Central memory CD4-positive, alpha-beta T cell (primary cell): ENCODE data around the gene EHMT2.

ENCODE experiments used
- DNase-seq: peaks from one replicate; pipeline ENCODE4 v3.0.0; 2022

EHMT2 gene

DNA sequence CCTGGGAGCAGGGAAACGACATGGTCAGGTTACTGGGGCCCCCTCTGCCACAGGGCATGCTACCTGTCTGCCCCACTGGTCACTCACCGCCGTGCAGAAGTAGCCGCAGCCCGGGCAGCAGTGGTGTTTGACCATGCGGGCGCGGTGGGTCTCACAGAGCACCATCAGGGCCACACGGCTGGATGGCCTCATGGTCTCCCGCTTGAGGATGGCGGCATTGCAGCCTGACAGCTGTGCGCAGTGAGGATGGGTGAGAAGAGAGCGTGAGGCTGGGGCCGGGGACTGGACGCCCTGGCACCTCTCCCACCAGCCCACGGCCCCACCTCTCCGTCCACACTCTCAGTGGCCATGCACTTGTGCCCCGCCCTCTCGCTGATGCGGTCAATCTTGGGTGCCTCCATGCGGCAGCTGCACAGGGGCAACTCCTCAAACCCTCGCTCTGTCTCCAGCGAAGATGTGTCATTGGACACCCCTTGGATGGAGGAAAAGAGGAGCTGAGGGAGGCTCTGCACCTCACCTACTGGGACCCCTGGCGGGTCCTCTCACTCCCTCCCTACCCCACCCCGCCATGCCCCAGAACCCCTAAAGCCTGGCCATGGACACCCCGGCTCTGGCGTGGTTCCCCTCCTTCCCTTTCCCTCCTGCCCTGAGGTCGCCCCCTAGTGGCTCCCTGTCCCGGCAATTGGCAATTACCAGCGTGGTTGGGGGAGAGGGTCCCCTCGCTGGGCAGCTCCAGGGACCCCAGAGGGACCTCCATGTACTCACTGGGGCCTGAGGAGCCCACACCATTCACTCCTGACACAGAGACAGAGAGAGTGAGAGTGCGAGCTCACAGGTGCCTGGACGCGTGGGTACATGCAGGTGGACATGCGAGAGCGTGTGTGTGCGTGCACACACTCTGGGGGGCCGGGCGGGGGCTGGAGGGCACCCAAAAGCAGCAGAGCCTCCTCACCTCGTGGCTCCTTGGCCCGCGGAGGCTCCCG is 8.9 kb downstream of the EHMT2 start:
- DNase-seq: peak; percentile 35

DNA sequence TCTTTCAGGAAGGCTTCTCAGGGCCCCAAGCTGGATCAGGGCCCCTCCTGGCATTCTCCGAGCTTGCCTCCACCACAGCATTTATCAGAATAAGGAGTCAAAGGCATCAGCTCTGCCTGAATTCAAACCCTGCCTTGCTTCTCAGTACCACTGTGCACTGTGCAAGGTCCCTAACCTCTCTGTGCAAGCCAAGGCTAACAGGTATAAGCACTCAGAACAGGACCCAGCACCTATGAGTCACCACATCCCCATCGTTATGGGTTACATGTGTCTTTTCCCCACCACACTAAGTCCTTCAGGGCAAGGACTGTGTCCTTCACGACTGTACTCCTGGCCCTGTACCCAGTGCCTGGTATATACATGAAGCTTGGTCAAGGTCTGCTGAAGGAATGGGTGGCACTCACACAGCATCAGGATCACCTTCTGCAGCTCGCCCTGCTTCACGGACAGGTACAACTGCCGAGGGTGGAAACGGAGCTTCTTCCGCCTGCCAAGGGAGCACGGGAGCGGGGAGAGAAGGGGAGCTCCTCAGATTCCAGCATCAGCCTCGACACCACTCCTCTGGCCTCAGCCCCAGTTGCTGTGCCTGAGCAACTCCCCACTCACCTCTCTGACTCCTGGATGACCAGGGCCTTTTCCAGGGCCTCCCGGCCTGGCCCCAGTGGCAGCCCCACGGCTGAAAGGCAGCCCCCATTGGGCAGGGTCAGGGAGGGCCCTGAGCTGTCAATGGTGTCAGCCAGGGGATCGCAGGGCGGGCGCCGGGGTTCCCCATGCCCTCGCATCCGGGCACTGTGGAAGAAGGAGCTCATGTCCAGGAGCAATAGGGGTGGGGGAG is 10.1 kb downstream of the EHMT2 start:
- no peak for DNase-seq

DNA sequence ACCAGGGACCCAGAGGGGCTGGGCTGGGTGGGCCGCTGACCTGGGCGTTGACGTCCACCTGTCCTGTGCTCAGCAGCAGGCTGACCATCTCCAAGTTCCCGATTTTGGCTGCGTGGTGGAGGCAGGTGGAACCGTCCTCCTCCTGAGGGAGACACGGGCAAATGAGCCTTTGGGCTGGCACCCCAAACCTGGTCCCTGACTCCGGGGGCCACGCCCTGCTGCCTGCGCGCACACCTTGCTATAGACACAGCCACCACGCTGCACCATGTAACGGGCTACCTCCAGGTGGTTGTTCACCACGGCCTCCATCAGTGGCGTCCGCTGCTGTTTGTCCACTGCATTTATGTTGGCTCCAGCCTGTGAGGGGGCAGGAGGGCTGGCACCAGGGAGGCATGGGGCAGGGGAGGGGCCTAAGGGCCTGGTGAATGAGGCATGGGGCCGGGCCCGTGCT is 10.9 kb downstream of the EHMT2 start:
- DNase-seq: no peak

DNA sequence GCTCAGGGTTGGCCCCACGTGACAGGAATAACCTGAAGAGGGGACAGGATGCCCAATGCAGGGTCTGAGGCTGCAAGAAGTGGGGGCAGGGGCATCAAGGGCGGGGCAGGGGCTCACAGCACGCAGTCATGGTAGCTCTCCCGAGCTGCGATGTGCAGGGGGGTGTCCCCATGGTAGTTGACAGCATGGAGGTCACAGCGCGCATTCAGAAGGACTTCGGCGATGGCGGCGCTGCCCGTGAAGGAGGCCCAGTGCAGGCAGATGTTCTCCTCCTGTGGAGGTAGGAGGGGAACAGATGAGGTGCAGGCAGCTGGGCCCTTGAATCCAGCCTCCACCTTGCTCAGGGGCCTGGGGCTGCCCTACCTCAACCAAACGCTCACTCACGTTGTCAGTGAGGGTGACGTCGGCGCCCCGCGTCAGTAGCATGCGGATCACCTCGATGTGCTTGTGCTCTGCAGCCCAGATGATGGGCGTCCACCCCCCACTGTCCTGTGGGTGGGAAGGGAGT is 12.9 kb downstream of the EHMT2 start:
- no peak for DNase-seq

DNA sequence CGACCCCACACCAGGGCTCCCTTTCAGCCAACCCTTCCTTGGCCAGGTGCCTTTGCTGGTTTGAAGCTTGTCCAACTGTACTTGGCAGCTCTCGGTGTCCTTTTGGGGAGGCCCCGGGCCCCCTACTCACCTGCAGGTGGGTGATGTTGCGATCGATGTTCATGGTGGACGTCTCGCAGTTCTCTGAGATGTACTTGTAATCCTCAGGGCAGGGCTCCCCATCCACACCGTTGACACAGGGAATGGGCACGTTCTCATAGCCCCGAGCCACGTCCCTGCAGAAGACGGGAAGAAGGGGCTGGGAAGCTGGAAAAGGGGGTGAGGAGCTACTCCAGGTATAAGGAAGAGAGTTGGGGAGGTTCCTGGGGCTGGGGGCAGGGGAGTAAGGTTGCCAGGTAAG is 13.8 kb downstream of the EHMT2 start:
- no peak for DNase-seq

DNA sequence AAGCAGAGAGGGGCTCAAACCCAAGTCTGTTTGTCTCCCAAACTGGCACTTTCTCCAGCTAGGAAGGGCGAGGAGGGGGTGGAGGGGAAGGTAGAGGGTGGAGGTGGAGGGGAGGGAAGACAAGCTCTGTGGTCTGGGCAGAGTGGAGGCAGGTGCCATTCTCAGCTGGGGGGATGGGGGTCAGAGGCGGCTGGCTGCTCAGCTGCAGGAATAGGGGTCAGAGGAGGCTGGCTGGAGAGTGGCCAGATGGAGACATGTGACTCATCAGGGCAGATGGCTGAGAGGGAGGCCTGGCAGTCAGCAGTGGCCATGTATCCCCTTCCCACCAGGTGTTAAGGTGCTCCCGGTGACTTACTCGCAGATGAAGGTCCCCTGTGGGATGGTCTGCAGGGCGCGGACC is 15.2 kb downstream of the EHMT2 start:
- no peak for DNase-seq

DNA sequence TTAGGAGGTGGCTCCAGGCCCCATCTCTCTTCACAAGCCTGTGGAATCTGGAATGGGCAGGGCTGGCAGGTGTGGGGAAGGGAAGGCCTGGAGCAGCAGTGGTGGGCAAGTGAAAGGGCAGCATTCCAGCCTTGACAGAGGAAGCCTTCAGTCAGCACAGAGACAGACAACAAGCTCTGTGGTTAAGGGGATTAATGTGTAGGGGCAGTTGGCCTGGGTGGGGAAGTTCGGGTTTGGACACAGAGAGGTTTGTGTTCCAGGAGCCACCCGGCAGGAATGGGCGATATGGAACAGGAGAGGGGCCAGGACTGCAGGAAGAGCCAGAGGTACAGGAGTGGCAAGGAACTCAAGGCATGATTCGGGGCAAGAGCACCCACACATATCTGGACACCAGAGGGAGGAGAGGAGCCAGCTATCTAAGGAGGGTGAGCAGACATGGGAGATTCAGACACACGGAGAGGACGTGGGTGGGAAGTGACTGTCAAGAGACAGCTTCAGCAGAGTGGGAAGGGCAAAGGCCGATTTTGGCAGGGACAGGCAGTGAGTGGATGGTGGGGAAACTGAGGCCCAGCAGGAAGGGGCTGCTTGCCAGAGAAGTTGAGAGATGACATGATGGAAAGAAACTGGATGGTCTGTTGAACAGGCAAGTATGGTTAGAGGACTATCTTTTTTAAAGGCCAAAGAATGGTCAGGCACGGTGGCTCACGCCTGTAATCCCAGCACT is 16.2 kb downstream of the EHMT2 start:
- DNase-seq: no peak

DNA sequence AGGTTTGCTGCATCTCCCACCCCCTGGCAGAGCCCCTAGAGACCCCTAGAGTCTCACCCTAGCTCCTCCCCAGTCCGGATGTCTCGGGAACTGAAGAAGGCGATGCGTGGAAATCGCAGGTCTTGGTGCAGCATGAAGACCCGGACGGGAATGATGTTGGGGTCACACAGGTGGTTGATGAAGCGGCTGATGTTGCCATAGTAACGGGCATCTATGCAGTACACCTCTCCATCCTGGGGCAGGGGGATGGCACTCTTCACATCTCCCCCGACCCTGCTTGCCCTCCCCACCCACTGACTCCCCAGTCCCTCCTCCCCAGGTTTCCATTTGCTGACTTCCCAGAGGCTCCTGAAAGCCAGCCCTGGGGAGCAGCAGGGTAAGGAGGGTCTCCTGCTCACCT is 16.9 kb downstream of the EHMT2 start:
- no peak for DNase-seq

DNA sequence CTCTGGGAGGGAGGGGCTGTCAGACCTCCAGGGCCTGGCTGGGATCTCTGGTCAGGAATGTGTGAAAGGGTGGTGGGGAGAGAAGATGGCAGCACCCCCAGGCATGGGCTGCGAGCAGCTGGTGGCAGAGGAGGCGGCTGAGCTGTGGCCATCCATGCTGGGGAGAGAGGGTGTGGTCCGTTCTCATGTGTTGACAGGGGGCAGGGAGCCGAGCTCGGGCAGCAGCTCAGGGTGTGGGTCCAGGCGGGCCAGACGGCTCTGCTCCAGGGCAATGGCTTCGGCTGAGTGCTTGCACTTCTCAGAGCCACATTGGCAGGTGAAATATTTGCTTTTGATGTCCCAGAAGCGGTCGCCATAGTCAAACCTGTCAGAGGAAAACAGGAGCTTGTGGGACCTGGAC is 17.6 kb downstream of the EHMT2 start:
- no peak for DNase-seq

DNA sequence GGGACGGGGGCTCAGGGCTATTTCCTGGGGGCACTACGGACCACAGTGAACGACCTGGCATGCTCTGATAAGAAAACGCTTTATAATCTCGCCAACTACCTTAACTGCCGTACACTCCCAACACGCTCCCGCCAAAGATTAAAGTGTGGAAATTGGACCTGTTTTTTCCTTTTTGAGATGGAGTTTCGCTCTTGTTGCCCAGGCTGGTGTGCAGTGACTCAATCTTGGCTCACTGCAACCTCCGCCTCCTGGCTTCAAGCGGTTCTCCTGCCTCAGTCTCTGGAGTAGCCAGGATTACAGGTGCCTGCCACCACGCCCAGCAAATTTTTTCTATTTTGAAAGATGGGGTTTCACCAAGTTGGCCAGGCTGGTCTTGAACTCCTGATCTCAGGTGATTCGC is 18.4 kb downstream of the EHMT2 start:
- DNase-seq: no peak

DNA sequence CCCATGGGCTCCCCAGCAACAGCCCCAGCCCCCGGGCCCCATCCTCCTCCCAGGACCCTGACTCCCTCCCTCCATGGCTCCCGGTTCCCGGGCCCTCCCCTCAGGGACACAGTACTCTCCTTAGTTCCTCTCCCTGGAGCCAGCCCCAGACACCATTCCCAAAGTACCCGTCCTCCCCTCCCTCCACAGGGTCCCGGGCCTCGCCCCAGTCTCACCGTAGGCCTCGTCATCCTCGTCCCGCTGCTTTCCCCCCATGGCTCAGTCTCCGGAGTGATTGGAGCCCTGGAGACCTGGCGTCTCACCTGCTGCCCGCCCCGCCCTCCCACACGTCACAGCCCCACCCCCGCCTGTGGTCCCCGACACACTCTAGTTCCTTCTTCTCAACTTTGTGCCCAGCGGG is 18.8 kb downstream of the EHMT2 start, which contains the start of gene SLC44A4:
TSS of gene SLC44A4 (minus strand) at position 272 of the 400 bp plus-strand sequence. CDS start at position 255, 17 bp downstream.
- no peak for DNase-seq

DNA sequence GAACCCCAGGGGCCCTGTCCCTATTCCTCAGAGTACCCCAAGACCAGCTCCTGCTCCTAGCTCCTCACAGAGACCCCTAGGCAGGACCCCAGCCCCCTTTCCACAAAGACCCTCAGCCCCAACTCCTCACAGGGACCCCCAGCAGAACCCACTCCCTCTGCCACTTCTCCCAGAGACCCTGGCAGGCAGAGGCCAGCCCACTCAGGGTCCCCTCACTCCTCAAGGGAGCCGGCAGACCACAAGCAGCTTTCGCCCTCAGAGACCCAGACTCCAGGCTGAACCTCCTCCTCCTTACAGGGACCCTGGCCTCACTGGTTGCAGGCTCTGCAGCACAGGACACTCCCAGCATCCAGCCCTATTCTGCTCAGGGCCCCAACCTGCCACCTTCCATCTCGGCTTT is 19.3 kb downstream of the EHMT2 start:
- no peak for DNase-seq

DNA sequence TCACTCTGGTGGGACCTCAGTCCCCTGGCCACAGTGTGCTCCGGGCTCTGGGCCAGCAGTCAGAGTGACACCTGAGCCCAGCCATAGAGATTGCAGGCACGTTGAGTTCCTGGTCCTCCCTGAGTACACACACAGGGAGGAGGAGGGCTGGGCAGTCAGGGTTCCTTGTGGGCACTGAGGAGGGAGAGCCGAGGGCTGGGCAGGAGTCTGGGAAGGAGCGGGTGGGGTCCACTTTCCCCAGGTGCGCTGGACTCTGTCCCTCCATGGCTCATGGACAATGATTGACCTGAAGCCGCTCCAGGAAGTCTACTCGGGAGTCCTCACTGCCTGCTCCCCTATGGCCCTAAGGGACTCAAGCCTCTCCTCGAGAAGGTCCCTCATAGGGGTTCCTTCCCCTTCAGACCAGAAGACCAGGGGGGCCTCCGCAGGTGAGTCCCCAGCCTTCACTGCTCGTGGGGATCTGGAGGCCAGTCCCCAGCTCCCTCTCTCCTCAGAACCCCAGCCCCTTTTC is 19.8 kb downstream of the EHMT2 start:
- no peak for DNase-seq

DNA sequence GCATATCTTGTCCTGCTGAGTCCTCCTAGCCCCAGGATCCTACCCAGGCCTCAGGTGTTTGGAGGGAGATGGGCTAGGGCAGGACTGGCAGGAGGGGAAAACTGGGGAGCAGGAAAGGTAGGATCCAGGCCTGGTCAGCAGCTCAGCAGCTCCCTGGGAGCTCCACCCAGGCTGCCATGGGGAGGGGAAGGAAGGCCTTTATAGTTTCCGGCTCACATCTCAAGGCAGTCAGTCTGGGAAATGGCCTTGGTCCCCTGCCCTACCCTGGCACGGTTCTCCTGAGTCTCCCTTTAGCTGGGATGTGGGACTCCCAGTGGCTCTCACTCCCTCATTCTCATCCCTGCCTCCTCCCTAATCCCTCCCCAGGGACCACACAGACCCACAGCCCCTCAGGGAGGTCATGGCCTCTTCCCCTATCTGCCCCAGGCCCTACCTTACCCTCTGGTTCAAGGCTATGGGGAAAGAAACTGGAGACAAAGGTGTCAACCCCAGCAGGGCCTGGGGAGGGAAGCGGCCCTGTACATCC is 20.3 kb downstream of the EHMT2 start:
- no peak for DNase-seq

DNA sequence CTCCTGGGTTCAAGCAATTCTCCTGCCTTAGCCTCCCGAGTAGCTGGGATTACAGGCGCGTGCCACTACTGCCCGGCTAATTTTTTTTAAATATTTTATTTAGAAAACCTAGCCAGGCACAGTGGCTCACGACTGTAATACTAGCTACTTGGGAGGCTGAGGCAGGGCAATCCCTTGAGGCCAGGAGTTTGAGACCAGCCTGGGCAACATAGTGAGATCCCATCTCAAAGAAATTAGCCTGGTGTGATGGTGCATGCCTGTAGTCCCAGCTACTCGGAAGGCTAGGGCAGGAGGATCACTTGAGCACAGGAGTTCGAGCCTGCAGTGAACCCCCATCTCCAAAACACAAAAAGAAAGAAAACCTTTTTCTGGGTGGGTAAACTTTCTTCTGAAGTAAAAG is 21.1 kb downstream of the EHMT2 start:
- no peak for DNase-seq

DNA sequence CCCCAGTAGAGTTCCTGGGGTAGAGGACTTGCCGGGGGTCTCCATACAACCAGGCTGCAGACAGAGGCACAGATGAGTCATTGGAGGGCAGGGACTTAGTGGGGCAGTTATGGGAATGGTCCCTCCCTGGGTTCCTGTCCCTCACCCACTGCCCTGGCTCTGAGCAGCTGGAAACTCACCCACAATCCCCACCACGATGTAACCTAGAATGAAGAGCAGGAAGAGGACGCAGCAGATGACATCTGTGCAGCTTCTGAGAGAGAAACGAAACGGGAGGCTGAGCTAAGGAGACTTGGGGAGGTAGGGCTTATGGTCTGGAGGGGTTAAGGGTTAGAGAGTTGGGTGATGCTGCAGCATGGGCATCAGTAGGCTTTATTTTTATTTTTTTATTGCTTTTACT is 21.6 kb downstream of the EHMT2 start:
- no peak for DNase-seq

DNA sequence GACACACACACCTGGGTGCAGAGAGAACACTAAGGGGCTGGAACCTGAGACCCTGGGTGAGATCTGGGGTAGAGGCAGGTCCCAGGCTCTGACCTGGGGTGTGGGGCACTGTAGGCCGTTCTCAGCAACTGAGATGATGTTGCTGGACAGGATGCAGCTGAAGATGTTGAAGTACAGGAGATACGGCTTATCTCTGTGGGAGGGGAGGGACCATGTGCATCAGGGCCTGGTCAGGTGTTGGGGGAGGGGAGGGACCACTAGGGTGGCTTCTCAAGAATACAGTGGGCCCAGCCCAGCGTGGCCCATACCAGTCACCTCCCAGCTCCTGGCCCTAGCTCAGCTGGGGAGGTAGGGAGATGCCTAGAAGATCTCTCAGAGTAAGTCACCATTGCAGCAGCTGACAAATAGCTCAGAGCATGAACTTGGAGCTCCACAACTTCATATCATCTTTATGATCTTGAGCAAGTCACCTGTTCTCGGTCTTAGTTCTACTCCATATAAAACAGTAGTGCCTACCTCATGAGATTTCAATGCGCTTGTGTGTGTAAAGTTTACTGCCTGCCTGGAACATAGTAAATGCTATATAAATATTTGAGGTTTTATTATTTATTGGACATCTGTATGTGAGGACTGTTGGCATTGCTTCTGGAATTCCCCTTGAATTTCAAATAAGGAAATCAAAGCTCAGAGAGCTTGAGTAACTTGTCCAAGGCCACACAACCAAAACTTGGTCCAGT is 22.5 kb downstream of the EHMT2 start:
- DNase-seq: no peak

DNA sequence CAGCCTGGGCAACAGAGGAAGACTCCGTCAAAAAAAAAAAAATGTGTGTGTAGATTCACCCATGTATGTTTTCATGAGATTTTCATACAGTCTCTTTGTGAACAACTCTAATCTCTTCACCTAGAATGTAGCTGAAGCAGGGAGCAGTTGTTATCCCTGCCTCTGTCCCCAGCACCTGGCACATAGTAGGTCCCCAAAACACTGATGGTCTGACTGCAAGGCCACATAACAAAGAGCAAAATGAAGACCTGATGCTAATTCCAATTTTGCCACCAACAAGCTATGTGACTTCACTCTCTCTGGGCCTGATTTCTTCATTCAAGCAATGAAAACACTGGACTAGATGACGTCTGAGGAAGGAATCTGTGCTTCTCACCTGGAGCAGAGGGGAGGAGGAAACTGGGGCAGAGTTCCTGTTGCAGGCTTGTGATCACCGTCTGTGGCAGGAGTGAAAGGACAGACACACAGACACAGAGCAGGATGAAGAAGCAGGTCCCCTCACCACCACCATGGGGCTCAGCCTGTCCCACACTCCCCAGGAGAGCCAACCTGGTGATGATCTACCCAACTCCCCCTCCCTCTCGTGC is 23.3 kb downstream of the EHMT2 start:
- DNase-seq: no peak

DNA sequence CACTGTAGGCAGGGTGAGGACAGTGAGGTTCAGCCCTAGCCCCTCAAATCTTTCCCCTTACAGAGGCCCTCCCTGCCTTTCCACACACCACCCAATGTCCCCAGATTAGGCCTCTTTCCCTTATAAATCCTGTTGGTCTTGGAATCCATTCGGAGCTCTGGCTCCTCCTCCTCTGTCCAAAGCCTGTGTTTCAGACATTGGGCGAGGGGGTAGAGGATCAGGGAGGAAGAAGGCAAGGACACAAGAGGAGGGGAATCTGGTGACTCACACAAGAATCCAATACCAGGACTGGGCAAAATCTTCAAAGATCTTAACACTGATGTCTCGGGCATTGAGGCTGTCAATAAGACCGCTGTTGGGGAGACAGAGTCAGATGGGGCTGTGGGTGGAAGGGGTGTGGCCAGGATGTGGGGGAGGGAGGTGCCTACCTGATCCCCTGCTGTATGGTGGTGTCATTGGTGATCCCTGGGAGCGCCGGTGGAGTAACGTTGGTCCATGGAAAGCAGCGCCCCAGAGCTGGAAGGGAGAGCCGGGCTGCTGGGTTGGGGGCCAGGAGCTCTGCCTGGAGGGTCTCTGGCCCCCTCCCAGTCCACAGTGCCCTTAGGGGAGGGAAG is 26.3 kb downstream of the EHMT2 start:
- DNase-seq: no peak

DNA sequence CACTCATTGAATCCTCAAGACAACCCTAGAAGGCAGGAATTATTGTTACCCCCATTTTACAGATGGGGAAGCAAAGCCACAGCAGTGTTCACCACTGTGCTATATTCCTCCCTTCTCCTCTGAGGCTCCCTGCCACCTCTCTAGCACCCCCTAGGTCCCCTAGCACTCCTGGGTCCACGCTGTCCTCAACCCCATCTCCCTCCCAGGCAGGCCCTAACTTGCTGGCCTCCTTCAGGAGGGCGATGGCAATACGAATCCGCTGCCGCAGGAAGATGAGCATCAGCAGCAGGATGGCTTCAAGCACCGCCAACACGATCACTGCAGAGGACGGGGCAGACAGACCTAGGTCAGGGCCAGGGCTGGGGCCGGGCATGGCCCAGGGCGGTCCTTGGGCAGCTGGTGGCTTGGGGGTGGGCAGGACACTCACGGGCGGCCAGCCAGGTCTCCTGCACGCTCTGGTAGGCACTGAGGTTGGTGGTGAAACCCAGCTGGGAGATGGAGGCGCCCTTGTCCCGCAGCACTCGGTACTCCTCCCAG is 27.0 kb downstream of the EHMT2 start:
- DNase-seq: no peak
